Measurements from ENCODE around the gene MYO16. TPM values are rescaled to one million over a fixed set of nuclear protein-coding genes. Genes with fewer than 3 reads are reported as not detected.

Gene MYO16
- total and polyA plus RNA-seq, 2 donors = 0.04 to 5.8 TPM

DNA sequence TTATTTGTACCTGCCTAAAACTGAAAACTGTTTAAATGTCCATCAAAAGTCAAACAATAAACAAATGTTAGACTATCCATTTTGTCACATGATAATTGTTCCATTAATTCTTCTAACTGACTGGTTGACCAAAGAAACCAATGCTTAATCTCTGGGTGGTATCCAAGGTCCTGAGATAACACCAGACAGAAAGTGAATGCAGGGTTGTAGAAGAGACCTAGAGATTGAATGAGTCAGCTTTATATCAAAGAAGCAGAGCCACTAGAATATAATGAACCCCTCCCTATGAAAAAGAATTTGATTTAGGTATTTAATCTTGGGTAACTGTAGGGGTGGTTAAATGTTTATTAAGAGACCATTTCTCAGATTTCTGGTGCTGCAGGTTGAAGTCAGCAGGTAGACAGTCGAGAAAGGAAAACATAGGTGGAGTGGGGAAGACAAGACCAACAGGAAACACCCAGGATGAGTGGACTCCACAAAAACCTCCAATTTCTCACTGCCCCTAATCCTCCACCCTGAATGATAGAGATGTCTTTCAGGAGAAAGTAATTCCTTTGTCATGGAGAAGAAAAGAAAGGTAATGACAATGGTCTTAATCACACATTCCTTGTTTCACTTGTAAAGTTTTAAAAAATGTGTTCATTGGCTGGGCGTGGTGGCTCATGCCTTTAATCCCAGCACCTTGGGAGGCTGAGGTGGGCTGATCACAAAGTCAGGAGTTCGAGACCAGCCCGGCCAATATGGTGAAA, 620.5 kb downstream of the MYO16 start:
- Histone ChIP-seq H3K4me1 (ENCODE audit: insufficient read depth) (no peaks in the 10 kb centered on the region), H3K4me3 (ENCODE audit: low read depth, low read length) (no peak overlapping the region), H3K36me3 (ENCODE audit: insufficient read depth) (no peaks in the 10 kb centered on the region), H3K27ac (ENCODE audit: low read depth) (no peak overlapping the region)
- WGBS = 91% methylated on average over 4 of the region's 4 CpGs
- DNase-seq (ENCODE audit: extremely low spot score) = no peak

DNA sequence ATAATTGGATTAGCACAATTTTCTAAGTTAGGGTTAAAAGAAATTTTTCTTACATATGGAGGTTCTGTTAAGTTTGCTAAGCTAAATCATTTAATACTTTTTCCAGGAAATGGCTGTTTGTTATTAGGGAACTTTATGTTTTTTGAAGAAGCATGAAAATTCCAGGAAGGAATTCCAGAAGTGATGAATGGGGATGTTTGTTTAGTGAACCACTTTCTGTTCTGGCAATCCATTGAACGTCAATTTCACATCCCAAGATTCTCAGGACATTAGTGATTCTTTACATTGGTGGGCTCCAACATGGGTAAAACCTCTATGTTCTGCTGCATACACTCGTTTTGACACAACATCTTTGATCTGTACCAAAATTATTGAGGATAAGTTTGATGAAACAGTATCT, 622.5 kb downstream of the MYO16 start:
- no peak for DNase-seq (ENCODE audit: extremely low spot score)
- Histone ChIP-seq H3K36me3 (ENCODE audit: insufficient read depth) (no peaks in the 10 kb centered on the region), H3K4me1 (ENCODE audit: insufficient read depth) (no peaks in the 10 kb centered on the region), H3K27ac (ENCODE audit: low read depth) (no peak overlapping the region), H3K4me3 (ENCODE audit: low read depth, low read length) (no peak overlapping the region)
- WGBS = 67% methylated on average over 2 of the region's 2 CpGs

DNA sequence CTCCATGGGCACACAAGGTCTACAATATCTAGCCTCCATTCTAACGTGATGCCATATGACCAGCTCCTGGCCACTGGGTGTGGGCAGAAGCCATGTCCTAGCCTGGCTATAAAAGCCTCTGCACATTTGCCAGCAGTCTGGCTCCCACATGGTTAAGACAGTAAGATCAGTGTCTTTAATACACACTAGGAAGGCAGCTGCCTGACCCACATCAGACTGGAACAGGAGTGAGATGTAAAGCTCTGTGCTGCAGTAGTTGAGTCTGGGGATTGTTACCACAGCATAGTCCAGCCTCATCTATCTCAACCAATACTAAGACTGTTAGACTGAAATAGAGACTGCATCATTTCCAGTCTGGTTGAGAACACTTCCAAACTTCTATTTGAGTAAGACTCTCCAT, 623.9 kb downstream of the MYO16 start:
- 82% methylated on average over 1 of the region's 1 CpG for WGBS
- no peak for DNase-seq (ENCODE audit: extremely low spot score)
- Histone ChIP-seq H3K4me1 (ENCODE audit: insufficient read depth) (no peaks in the 10 kb centered on the region), H3K36me3 (ENCODE audit: insufficient read depth) (no peaks in the 10 kb centered on the region), H3K27ac (ENCODE audit: low read depth) (no peak overlapping the region), H3K4me3 (ENCODE audit: low read depth, low read length) (no peak overlapping the region)

DNA sequence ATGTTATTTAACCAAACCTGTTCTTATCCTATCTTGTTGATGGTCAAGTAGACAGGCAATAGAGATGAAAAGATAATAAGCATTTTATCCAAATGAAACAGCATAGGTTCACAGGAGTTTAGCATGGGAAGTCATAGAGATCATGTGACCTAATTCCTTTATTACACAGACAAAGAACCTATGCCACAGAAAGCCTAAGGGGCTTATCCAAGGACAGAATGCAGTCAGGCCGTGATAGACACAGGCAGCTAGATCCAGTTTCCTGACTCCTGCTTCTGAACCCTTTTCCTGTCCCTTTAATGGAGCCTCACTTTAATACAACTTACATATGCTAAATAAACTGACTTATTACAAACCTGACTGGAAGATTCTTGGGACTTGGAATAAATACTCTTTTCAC, 624.9 kb downstream of the MYO16 start:
- Histone ChIP-seq H3K36me3 (ENCODE audit: insufficient read depth) (no peaks in the 10 kb centered on the region), H3K4me1 (ENCODE audit: insufficient read depth) (no peaks in the 10 kb centered on the region), H3K4me3 (ENCODE audit: low read depth, low read length) (no peak overlapping the region), H3K27ac (ENCODE audit: low read depth) (no peak overlapping the region)
- WGBS = 63% methylated on average over 1 of the region's 1 CpG
- no peak for DNase-seq (ENCODE audit: extremely low spot score)

DNA sequence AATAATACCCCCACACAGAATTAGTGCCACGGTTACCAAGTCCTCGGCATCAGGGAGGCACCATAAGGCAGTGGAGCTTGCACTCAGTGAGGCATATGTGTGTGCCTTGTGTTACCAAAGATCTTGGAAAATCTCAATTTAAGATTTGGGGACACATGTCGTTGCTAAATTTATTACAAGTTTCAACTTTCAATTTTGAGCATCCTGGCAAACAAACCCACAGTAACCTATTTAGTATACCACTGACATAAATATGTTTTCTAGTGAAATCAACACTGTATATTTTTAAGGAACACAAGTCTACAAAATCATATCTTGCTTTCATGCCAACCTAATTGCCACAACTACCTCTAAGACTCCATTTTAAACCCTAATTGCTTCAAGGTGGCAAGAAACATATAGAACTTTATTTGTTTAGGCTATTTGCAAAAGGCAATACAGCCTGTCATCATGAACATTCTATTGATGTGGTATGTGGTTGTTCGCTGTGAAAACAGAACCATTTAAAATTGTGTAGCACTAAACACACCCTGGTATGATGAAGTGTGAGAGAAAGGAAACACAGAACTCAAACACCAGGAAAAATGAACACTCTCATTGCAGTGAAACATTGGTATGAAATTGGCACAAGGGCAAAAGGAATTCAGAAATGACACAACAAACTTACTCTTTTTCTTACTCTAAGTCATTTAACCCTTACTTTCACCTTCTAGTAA, 625.9 kb downstream of the MYO16 start:
- no peak overlapping the region for H3K27ac ChIP-seq (ENCODE audit: low read depth)

DNA sequence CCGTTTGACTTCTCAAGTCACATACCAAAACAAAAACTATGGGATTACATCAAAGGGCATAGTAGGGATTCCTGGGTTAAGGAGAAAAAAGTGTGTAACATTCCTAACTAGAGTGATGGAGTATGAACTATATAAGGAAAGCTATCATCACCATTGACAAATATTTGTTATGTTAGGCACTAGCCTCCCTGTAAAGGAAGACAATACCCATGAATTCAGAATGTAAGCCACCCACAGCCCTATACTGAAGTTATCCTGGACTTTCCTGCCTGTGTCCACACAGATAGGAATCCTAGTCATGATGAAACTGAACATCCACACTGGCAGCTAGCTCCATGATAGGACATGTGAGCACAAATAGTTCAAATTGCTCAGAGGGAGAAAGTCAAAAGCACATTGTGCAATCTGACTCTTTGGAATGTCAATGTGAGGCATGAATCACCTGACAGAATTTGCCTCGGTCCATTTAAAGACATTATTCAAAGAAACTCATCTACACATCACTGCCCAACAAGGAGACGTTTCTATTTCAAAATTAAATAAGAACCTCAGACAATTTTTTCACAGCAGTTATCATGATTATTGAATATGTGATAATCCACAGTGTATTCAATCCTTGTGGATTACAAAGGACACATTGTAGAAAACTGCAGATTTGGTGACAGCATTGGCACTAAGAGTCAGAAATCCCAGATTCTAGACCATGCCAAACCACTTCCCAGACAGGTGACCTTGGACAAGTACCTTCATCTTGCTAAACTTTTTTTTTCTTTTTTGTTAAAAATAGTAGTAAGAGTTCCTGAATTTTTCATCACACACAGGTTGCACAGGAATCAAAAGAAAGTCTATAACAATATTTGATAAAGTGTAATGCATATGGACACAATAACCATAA, 627.7 kb downstream of the MYO16 start:
- DNase-seq (ENCODE audit: extremely low spot score) = no peak
- 29% methylated on average over 3 of the region's 3 CpGs for WGBS
- H3K27ac ChIP-seq (ENCODE audit: low read depth) = no peak overlapping the region

More for the DNA sequence above, 625.9 kb downstream of the MYO16 start:
- DNase-seq (ENCODE audit: extremely low spot score) = no peak
- Histone ChIP-seq H3K4me1 (ENCODE audit: insufficient read depth) (no peaks in the 10 kb centered on the region), H3K4me3 (ENCODE audit: low read depth, low read length) (no peak overlapping the region), H3K36me3 (ENCODE audit: insufficient read depth) (no peaks in the 10 kb centered on the region)
- 89% methylated on average over 4 of the region's 4 CpGs for WGBS

More for the DNA sequence above, 627.7 kb downstream of the MYO16 start:
- Histone ChIP-seq H3K4me1 (ENCODE audit: insufficient read depth) (no peaks in the 10 kb centered on the region), H3K36me3 (ENCODE audit: insufficient read depth) (no peaks in the 10 kb centered on the region), H3K4me3 (ENCODE audit: low read depth, low read length) (no peak overlapping the region)
